ENCODE results near the gene CDK13. TPM values are rescaled to one million over a fixed set of nuclear protein-coding genes. Genes with fewer than 3 reads are reported as not detected.
"Not testable (repeated sequence)": the region's sequence is repeated elsewhere in the genome, so short reads cannot be mapped to it uniquely, and the experiment has no call there.

CDK13 gene
- total RNA-seq, 1 experiment from 2014 or later: 26.2 TPM

DNA sequence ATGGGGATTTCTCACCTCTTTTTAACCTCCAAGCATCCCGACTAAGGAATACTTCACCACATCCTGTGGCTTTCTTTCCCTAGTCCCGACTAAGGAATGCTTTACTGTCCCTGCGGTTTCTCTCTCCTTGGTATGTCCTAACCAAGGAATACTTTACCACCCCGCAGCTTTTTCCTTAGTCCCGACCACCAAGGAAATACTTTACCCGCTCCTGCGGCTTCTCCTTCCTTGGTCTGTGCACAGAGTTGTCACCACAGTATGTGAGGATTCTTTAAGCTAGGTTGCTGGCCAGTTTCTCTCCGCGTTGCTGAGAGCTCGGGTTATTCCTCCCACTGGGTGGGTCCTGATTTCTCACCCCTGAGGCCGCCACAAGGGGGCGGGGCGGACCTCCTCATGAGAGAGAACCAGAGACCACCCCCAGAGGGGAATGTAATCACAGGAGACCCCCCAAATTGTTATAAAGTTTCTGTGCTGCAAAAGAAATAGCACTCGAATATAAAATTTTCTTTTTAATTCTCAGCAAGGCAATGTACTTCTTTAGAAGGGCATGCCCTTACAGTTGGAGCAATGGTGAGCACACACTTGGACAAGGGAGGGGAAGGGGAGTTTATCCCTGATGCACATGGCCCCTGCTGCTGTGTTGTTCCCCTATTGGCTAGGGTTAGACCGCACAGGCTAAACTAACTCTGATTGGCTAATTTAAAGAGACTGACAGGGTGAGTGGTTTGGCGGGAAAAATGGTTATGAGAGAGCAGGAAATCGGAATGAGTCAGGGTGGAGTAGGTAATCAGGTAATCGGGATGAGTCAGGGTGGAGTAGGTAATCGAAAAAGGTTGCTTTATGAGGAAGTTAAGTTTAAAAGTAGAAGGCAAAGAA lies 197.6 kb downstream of the CDK13 start:
- peak; percentile 92 for DNase-seq (ENCODE audit: low read depth)

GRCh38 chr7:40148247-40148580 lies 198.2 kb downstream of the CDK13 start:
- not testable (repeated sequence) for DNase-seq (ENCODE audit: low read depth)

DNA sequence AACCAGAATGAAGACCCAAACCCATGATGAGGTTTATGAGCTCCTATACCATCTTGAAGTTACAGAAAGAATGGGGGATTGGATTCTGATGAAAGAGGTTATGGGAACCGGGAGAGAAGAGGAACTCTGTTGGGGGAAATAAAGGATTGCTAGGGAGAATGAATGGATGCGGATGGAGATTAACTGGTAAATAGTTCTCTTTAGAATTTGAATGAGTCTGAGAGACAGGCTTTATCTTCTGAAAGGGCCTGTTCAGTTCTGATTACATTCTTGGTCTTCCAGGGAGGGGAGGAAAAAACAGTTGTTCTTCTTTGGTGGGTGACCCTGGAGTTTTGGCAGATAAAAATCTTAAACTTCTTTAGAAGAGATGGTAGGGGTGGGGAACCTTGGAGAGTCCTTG lies 198.6 kb downstream of the CDK13 start:
- no peak for DNase-seq (ENCODE audit: low read depth)

Small RNA genes within 50 kb of the gene (small RNA-seq; reads per million reads assigned to genes)
- gene AC006023.1 (not detected), gene AC006023.2 (not detected)

Other genes with a start within 250 kb of the CDK13 start
- 41.4 and 53.2 TPM in 2 replicates for gene MPLKIP, start 184.4 kb downstream of the CDK13 start, total RNA-seq (2014; rRNA removed; shearing (Covaris generic))
- gene SUGCT, start 184.7 kb downstream of the CDK13 start, total RNA-seq (2014; rRNA removed; shearing (Covaris generic)): 6.6 and 13.1 TPM in 2 replicates

All from HT1080 (cell line).